Activated T-cell treated with anti-CD3 and anti-CD28 coated beads for 4 hours (primary cell): ENCODE results near the gene CCDC134.
"Not testable (repeated sequence)": the region's sequence is repeated elsewhere in the genome, so short reads cannot be mapped to it uniquely, and the experiment has no call there.

Experiments used
- DNase-seq: peaks from one replicate; pipeline ENCODE4 v3.0.0-alpha.2; 2020

Gene CCDC134

GRCh38 chr22:41826021-41826420, 25.5 kb downstream of the CCDC134 start:
- DNase-seq = no peak

GRCh38 chr22:41826430-41827383, 26.2 kb downstream of the CCDC134 start:
- no peak for DNase-seq

- DNase-seq = no peak
Measured at GRCh38 chr22:41827671-41828070, 27.2 kb downstream of the CCDC134 start.

GRCh38 chr22:41828516-41828915, 28.0 kb downstream of the CCDC134 start:
- no peak for DNase-seq

GRCh38 chr22:41830174-41830573, 29.7 kb downstream of the CCDC134 start:
- no peak for DNase-seq

GRCh38 chr22:41831383-41831782, 30.9 kb downstream of the CCDC134 start:
- no peak for DNase-seq

GRCh38 chr22:41831828-41832552, 31.5 kb downstream of the CCDC134 start:
- no peak for DNase-seq

GRCh38 chr22:41832553-41833368, 32.3 kb downstream of the CCDC134 start, which contains the start of gene SREBF2:
Gene SREBF2 (plus strand): TSS chr22:41833105. CDS start chr22:41833271, 166 bp downstream.
- peak; percentile 99 for DNase-seq

GRCh38 chr22:41833369-41834004, 33.0 kb downstream of the CCDC134 start:
- peak; percentile 19 for DNase-seq

GRCh38 chr22:41834005-41834944, 33.8 kb downstream of the CCDC134 start:
- no peak for DNase-seq

GRCh38 chr22:41835462-41835861, 35.0 kb downstream of the CCDC134 start:
- not testable (repeated sequence) for DNase-seq

- no peak for DNase-seq
Measured at GRCh38 chr22:41836551-41836950, 36.1 kb downstream of the CCDC134 start.

- no peak for DNase-seq
Measured at GRCh38 chr22:41838842-41839618, 38.6 kb downstream of the CCDC134 start.

- no peak for DNase-seq
Measured at GRCh38 chr22:41840216-41840615, 39.7 kb downstream of the CCDC134 start.

- no peak for DNase-seq
Measured at GRCh38 chr22:41841085-41841712, 40.7 kb downstream of the CCDC134 start.

GRCh38 chr22:41842996-41843970, 42.8 kb downstream of the CCDC134 start:
- no peak for DNase-seq

- DNase-seq = no peak
Measured at GRCh38 chr22:41844036-41844435, 43.6 kb downstream of the CCDC134 start.

- no peak for DNase-seq
Measured at GRCh38 chr22:41844513-41844912, 44.0 kb downstream of the CCDC134 start.
